HepG2 (cell line): Measurements from ENCODE around the gene SPATA13. TPM values are rescaled to one million over a fixed set of nuclear protein-coding genes. Genes with fewer than 3 reads are reported as not detected.

Source experiments
- ATAC-seq: fragments of 200-7000 bp; cut with Tn5 transposase; 3 replicates; pipeline ENCODE4 v1.9.1; 2020; ENCODE audit warnings: mild to moderate bottlenecking, moderate library complexity
- BruUV-seq: library from RNA; stranded (reverse); fragments of 400-500 nt; replicated peaks from 2 replicates; lab custom pipeline; 2021; lab: Mats Ljungman, UMichigan
- CTCF ChIA-PET: fragments of 300-600 bp; formaldehyde crosslinking; extraction: SDS; loops from one replicate; lab custom pipeline; 2021; ENCODE audit warnings: low total read pairs, inconsistent platforms, low intra/inter-chr PET ratio; lab: Yijun Ruan, JAX
- POLR2A ChIA-PET: fragments of 350-600 bp; sonication (Branson Sonifier 250); formaldehyde crosslinking; loops from one replicate; lab custom pipeline; 2020; ENCODE audit warnings: antibody characterized with exemption, inconsistent platforms; lab: Yijun Ruan, JAX
- DNase-seq: peaks from one replicate; pipeline ENCODE4 v3.0.0-alpha.2; 2015; ENCODE audit warnings: low spot score
- FAIRE-seq: peaks from 3 replicates; lab custom pipeline; 2011; peaks lifted over from hg19 to GRCh38; lab: Jason Lieb, UNC
- H2AFZ ChIP-seq: one replicate; pipeline ENCODE4 v1.6.1; 2011; ENCODE audit warnings: low read length, inconsistent platforms
- H3K27ac ChIP-seq: fragments of 300-600 bp; 3 replicates; pipeline ENCODE4 v1.8.0; 2011; ENCODE audit warnings: mixed run types, mild to moderate bottlenecking, mixed read lengths, low read length, inconsistent platforms; ENCODE audit not compliant: insufficient read depth; ENCODE audit errors: extremely low read length
- H3K27me3 ChIP-seq, 2 experiments: fragments of 200-600 bp in 1 of 2; 2 replicates in 1 of 2; 3 replicates in 1 of 2; pipeline versions ENCODE4 v1.6.0 to v1.8.0; 2011; ENCODE audit warnings: low read length in 2 of 2, mild to moderate bottlenecking in 2 of 2, moderate library complexity in 2 of 2, inconsistent platforms in 1 of 2; ENCODE audit not compliant: insufficient read depth in 2 of 2, control insufficient read depth in 1 of 2
- H3K36me3 ChIP-seq, 2 experiments: fragments of 200-600 bp in 1 of 2; replicated peaks in 1 of 2; 2 replicates in 1 of 2; 3 replicates in 1 of 2; pipeline versions ENCODE4 v1.5.1 to v1.8.0; 2011; ENCODE audit warnings: low read length in 2 of 2, inconsistent platforms in 1 of 2; ENCODE audit not compliant: insufficient read depth in 2 of 2, control insufficient read depth in 1 of 2
- H3K4me1 ChIP-seq: 2 replicates; pipeline ENCODE4 v1.5.1; 2012; ENCODE audit warnings: low read length, inconsistent platforms; ENCODE audit not compliant: insufficient read depth
- H3K4me2 ChIP-seq: 2 replicates; pipeline ENCODE4 v1.6.0; 2011; ENCODE audit warnings: low read depth, low read length, inconsistent platforms
- H3K4me3 ChIP-seq, 3 experiments: fragments of 200-600 bp in 1 of 3; sonication (generic), shearing (Covaris generic) in 1 of 3; replicated peaks in 1 of 3; 2 replicates each; pipeline ENCODE4 v1.5.1; 2011 to 2016; ENCODE audit warnings: low read length in 3 of 3, inconsistent platforms in 2 of 3, low read depth in 2 of 3, mild to moderate bottlenecking in 2 of 3, control low read depth in 1 of 3, mixed read lengths in 1 of 3; ENCODE audit not compliant: insufficient read depth in 1 of 3
- H3K79me2 ChIP-seq: one replicate; pipeline ENCODE4 v1.6.1; 2011; ENCODE audit warnings: low read length, inconsistent platforms; ENCODE audit not compliant: insufficient read depth
- H3K9ac ChIP-seq: 2 replicates; pipeline ENCODE4 v1.6.0; 2011; ENCODE audit warnings: mild to moderate bottlenecking, low read depth, low read length, inconsistent platforms; ENCODE audit not compliant: insufficient read depth
- H3K9me3 ChIP-seq: 2 replicates; pipeline ENCODE4 v1.5.1; 2012; ENCODE audit warnings: mild to moderate bottlenecking, low read length
- H4K20me1 ChIP-seq: 2 replicates; pipeline ENCODE4 v1.6.0; 2011; ENCODE audit warnings: inconsistent platforms, mild to moderate bottlenecking, low read length, moderate library complexity; ENCODE audit not compliant: insufficient read depth
- GMEB2 ChIP-seq: IDR thresholded peaks from 2 replicates; pipeline ENCODE4 v1.6.1; 2016; ENCODE audit warnings: missing biosample characterization, missing genetic modification reagents, low read depth
- NCOA5 ChIP-seq: sonication (generic); formaldehyde crosslinking; IDR thresholded peaks from 2 replicates; pipeline ENCODE4 v1.4.0; 2020; ENCODE audit warnings: missing genetic modification reagents
- NFAT5 ChIP-seq: sonication (generic); formaldehyde crosslinking; IDR thresholded peaks from 2 replicates; pipeline ENCODE4 v1.4.0; 2020; ENCODE audit warnings: missing genetic modification reagents
- NFIB ChIP-seq: sonication (generic); formaldehyde crosslinking; IDR thresholded peaks from 2 replicates; pipeline ENCODE4 v1.9.0; 2021; ENCODE audit warnings: missing genetic modification reagents, mild to moderate bottlenecking, borderline replicate concordance
- TARDBP ChIP-seq: sonication (generic); formaldehyde crosslinking; IDR thresholded peaks from 2 replicates; pipeline ENCODE4 v1.8.0; 2022; ENCODE audit warnings: mild to moderate bottlenecking, missing genetic modification reagents
- ZNF513 ChIP-seq: sonication (generic); formaldehyde crosslinking; conservative IDR thresholded peaks from 2 replicates; pipeline ENCODE4 v1.5.0; 2020; ENCODE audit warnings: missing genetic modification reagents
- ZNF709 ChIP-seq: sonication (generic); formaldehyde crosslinking; IDR thresholded peaks from 2 replicates; pipeline ENCODE4 v1.5.0; 2020; ENCODE audit warnings: mild to moderate bottlenecking, missing genetic modification reagents
- WGBS: methylation state at CpG from one replicate; pipeline ENCODE4 v1.1.6; 2017; ENCODE audit warnings: low lambda C conversion rate; 5-methylcytosine and 5-hydroxymethylcytosine counted together
- in situ Hi-C: cut with HindIII; loops from 2 replicates; pipeline ENCODE4 v1.10.0; 2017; ENCODE audit warnings: low pct_unique_long_range_greater_than_20kb; ENCODE audit not compliant: extremely low pct_ligation_motif_present
- intact Hi-C: fragments of 100-400 bp; cut with micrococcal nuclease; formaldehyde crosslinking; loops from one replicate; pipeline ENCODE4 v1.10.0; 2022; ENCODE audit not compliant: unreplicated experiment
- polyA plus RNA-seq, 8 experiments: library from polyadenylated mRNA; depleted of rRNA in 3 of 8; stranded (reverse) in 7 of 8; unstranded in 1 of 8; fragments of >200 nt; fragmentation: Illumina TruSeq in 4 of 8; extraction: Trizol in 4 of 8; gene quantifications; 2 replicates each; pipeline versions ENCODE4 v1.2.1 to v1.2.3, GENCODE V29; 2011 to 2016; ENCODE audit warnings: low read depth in 4 of 8, missing spikeins in 1 of 8, mixed read lengths in 1 of 8; ENCODE audit not compliant: insufficient read depth in 1 of 8
- total RNA-seq, 5 experiments: library from RNA; depleted of rRNA; stranded (reverse); fragments of >200 nt; fragmentation: Illumina TruSeq; extraction: Trizol; gene quantifications; 2 replicates each; pipeline ENCODE4 v1.2.3, GENCODE V29; 2016; ENCODE audit warnings: low read depth in 1 of 5

The SPATA13 gene
- total and polyA plus RNA-seq, 2 of the 13 experiments (the other 11 are each of a cell fraction or from before 2014, with no cell fraction given) = 11.3 to 14.2 TPM

- no peaks in the 10 kb centered on the region for H3K27me3 ChIP-seq
- ChIA-PET CTCF (no interaction called here), POLR2A (interaction anchor here (1.6 kb wide), 1 partner anchor 8 kb away, joined by 4 read pairs; no protein-coding TSS in a partner anchor)
- no peak overlapping the region for H3K4me3 ChIP-seq
- H3K9ac ChIP-seq = no peak overlapping the region
- H3K36me3 ChIP-seq = peaks cover 1 to 8% of the 10 kb centered on the region in 2 experiments; a peak in 2 of 5 replicates
- peaks cover 56% of the 10 kb centered on the region for H3K4me1 ChIP-seq
- no peak for DNase-seq
- FAIRE-seq = no peak
- no TSS peak for BruUV-seq
- intact Hi-C loops = no loop called here
- H4K20me1 ChIP-seq = 0 out of 2 replicates have a peak, but pooled peaks cover 2% of the 10 kb centered on the region
- H3K27ac ChIP-seq = peak overlapping the region; percentile 62
- WGBS = 94% methylated on average over 4 of the region's 4 CpGs
- peak overlapping the region; percentile 38 for H3K4me2 ChIP-seq
- no peaks in the 10 kb centered on the region for H3K9me3 ChIP-seq
- peak; percentile 29; the same call in 1 of the 3 replicates for ATAC-seq
- no peak overlapping the region for H2AFZ ChIP-seq
- peaks cover 87% of the 10 kb centered on the region for H3K79me2 ChIP-seq
- in situ Hi-C loops = no loop called here
- TF ChIP-seq NCOA5 (CRISPR knock-in tag) (no peak), ZNF709 (CRISPR knock-in tag) (no peak), ZNF513 (CRISPR knock-in tag) (no peak), GMEB2 (CRISPR knock-in tag) (no peak), NFAT5 (CRISPR knock-in tag) (no peak), NFIB (CRISPR knock-in tag) (no peak), TARDBP (no peak)
These were observed 15.3 kb downstream of the SPATA13 start for GRCh38 chr13:24175847-24176246.
